GM12878 (cell line): ENCODE data around the gene TRAPPC6A. TPM values are rescaled to one million over a fixed set of nuclear protein-coding genes. Genes with fewer than 3 reads are reported as not detected.
A peak's percentile ranks its signal among the peaks of the same experiment; 100 is the strongest.

Experiments used
- BCL11A ChIP-seq: IDR thresholded peaks from 2 replicates; pipeline ENCODE4 v1.6.1; 2011; ENCODE audit warnings: low read depth, low read length
- CBX5 ChIP-seq: sonication (generic); IDR thresholded peaks from 2 replicates; pipeline ENCODE4 v1.6.1; 2016; ENCODE audit warnings: low read depth, moderate library complexity, mild to moderate bottlenecking, inconsistent platforms
- CHD1 ChIP-seq: IDR thresholded peaks from 2 replicates; pipeline ENCODE4 v1.6.1; 2012; ENCODE audit warnings: low read depth, low read length, improper control_type of control experiment
- E2F8 ChIP-seq: fragments of 450-650 bp; IDR thresholded peaks from 2 replicates; pipeline ENCODE4 v1.6.1; 2018; ENCODE audit warnings: mild to moderate bottlenecking, low read depth, moderate library complexity; ENCODE audit not compliant: partially characterized antibody
- KAT2A ChIP-seq: conservative IDR thresholded peaks from 2 replicates; pipeline ENCODE4 v1.6.1; 2011; ENCODE audit warnings: low read depth, low read length; ENCODE audit not compliant: control insufficient read depth
- MEF2A ChIP-seq: IDR thresholded peaks from 2 replicates; pipeline ENCODE4 v1.6.1; 2011; ENCODE audit warnings: low read depth, mild to moderate bottlenecking, low read length, moderate library complexity; ENCODE audit not compliant: insufficient read depth
- MEF2B ChIP-seq: fragments of 450-650 bp; IDR thresholded peaks from 2 replicates; pipeline ENCODE4 v1.6.1; 2018; ENCODE audit warnings: mild to moderate bottlenecking, moderate library complexity; ENCODE audit not compliant: partially characterized antibody, poor library complexity, severe bottlenecking
- MXI1 ChIP-seq: fragments of 150-350 bp; IDR thresholded peaks from 2 replicates; pipeline ENCODE4 v1.6.1; 2011; ENCODE audit warnings: low read depth, mild to moderate bottlenecking, inconsistent platforms, low read length, improper control_type of control experiment
- NFYB ChIP-seq: IDR thresholded peaks from 2 replicates; pipeline ENCODE4 v1.6.1; 2011; ENCODE audit warnings: low read depth, mild to moderate bottlenecking, low read length, improper control_type of control experiment, moderate library complexity; ENCODE audit not compliant: insufficient read depth
- NRF1 ChIP-seq: conservative IDR thresholded peaks from 2 replicates; pipeline ENCODE4 v1.6.1; 2011; ENCODE audit warnings: mild to moderate bottlenecking, low read depth, low read length, improper control_type of control experiment
- PAX5 ChIP-seq: IDR thresholded peaks from 2 replicates; pipeline ENCODE4 v1.6.1; 2011; ENCODE audit warnings: low read depth, low read length, borderline replicate concordance
- SREBF2 ChIP-seq: IDR thresholded peaks from 2 replicates; pipeline ENCODE4 v1.6.1; 2012; ENCODE audit warnings: mild to moderate bottlenecking, low read length
- TBL1XR1 ChIP-seq: IDR thresholded peaks from 2 replicates; pipeline ENCODE4 v1.6.1; 2012; ENCODE audit warnings: low read depth, low read length, improper control_type of control experiment
- ZBTB40 ChIP-seq: fragments of 450-650 bp; IDR thresholded peaks from 2 replicates; pipeline ENCODE4 v1.6.1; 2016; ENCODE audit warnings: mild to moderate bottlenecking, moderate library complexity, borderline replicate concordance
- ZNF207 ChIP-seq: fragments of 450-650 bp; IDR thresholded peaks from 2 replicates; pipeline ENCODE4 v1.6.1; 2014; ENCODE audit warnings: antibody characterized with exemption, mild to moderate bottlenecking, borderline replicate concordance
- ZNF217 ChIP-seq: fragments of 450-650 bp; IDR thresholded peaks from 2 replicates; pipeline ENCODE4 v1.6.1; 2017; ENCODE audit warnings: antibody characterized with exemption, mild to moderate bottlenecking
- ZNF687 ChIP-seq: fragments of 450-650 bp; IDR thresholded peaks from 2 replicates; pipeline ENCODE4 v1.6.1; 2017; ENCODE audit warnings: mild to moderate bottlenecking, moderate library complexity
- polyA plus RNA-seq, 11 experiments: library from polyadenylated mRNA; depleted of rRNA in 4 of 11; unstranded in 6 of 11; stranded (reverse) in 5 of 11; fragments of >200 nt; fragmentation: Nextera tagmentation in 4 of 11; fragmentation: Illumina TruSeq in 1 of 11; extraction: Ambion mirVana in 4 of 11; extraction: Trizol in 1 of 11; gene quantifications; 1 replicate in 1 of 11; 2 replicates in 10 of 11; pipeline versions ENCODE4 v1.2.1 to v1.2.3, GENCODE V29; 2011 to 2016; ENCODE audit warnings: inconsistent platforms in 2 of 11, missing spikeins in 2 of 11, low read depth in 1 of 11
- total RNA-seq, 4 experiments: library from RNA; depleted of rRNA in 3 of 4; stranded (reverse); fragments of >200 nt in 3 of 4; fragmentation: Illumina TruSeq in 1 of 4; extraction: Trizol in 1 of 4; gene quantifications; 2 replicates each; pipeline versions ENCODE4 v1.2.1 to v1.2.3, GENCODE V29; 2013 to 2021

Gene TRAPPC6A
- total and polyA plus RNA-seq, 10 of the 15 experiments (the other 5 are each of a cell fraction or from before 2014, with no cell fraction given), result 1.8 to 83.9 (median 35.8) TPM

GRCh38 chr19:45117167-45117594, 60.9 kb downstream of the TRAPPC6A start (continued):
- TF ChIP-seq ZBTB40 (no peak), MXI1 (no peak), NFYB (no peak), CHD1 (no peak), E2F8 (peak; percentile 20), NRF1 (no peak), ZNF217 (peak; percentile 87), SREBF2 (no peak), ZNF687 (peak; percentile 40; the same call in 1 of the 2 replicates), KAT2A (no peak), MEF2B (peak; percentile 46), BCL11A (no peak), CBX5 (no peak), PAX5 (0 out of 2 replicates have a peak, but pooled peaks have one; percentile 21), MEF2A (0 out of 2 replicates have a peak, but pooled peaks have one; percentile 11), TBL1XR1 (no peak), ZNF207 (no peak)
